ENCODE measurements around the gene MUC13.

MUC13 gene

GRCh38 chr3:124895756-124896155 is 38.8 kb downstream of the MUC13 start:
- no peak for DNase-seq

GRCh38 chr3:124893526-124893925 is 41.0 kb downstream of the MUC13 start:
- no peak for DNase-seq

GRCh38 chr3:124890573-124891190 is 43.9 kb downstream of the MUC13 start:
- DNase-seq: no peak

- DNase-seq: no peak
These were observed 45.8 kb downstream of the MUC13 start for GRCh38 chr3:124888482-124889441.

- DNase-seq: no peak
These were observed 46.6 kb downstream of the MUC13 start for GRCh38 chr3:124887932-124888298.

GRCh38 chr3:124887177-124887931 is 47.2 kb downstream of the MUC13 start, which contains the start of gene ITGB5:
Gene ITGB5, minus strand, starts transcription at chr3:124887365. Its CDS starts 365 bp downstream, at chr3:124887000.
- DNase-seq: no peak

- DNase-seq: no peak
These were observed 48.1 kb downstream of the MUC13 start for GRCh38 chr3:124886168-124887056.

- no peak for DNase-seq
These were observed 48.9 kb downstream of the MUC13 start for GRCh38 chr3:124885466-124886167.

GRCh38 chr3:124884474-124885101 is 50.0 kb downstream of the MUC13 start:
- no peak for DNase-seq

- DNase-seq: no peak
These were observed 50.6 kb downstream of the MUC13 start for GRCh38 chr3:124883766-124884473.

GRCh38 chr3:124882816-124883747 is 51.5 kb downstream of the MUC13 start:
- no peak for DNase-seq

- no peak for DNase-seq
These were observed 52.4 kb downstream of the MUC13 start for GRCh38 chr3:124881976-124882697.

GRCh38 chr3:124879337-124879680 is 55.2 kb downstream of the MUC13 start:
- DNase-seq: no peak

- DNase-seq: peak; percentile 98
These were observed 55.8 kb downstream of the MUC13 start for GRCh38 chr3:124878561-124879336.

GRCh38 chr3:124877674-124878073 is 56.9 kb downstream of the MUC13 start:
- DNase-seq: no peak

- DNase-seq: peak; percentile 40
These were observed 58.1 kb downstream of the MUC13 start for GRCh38 chr3:124876401-124876878.

- no peak for DNase-seq
These were observed 61.3 kb downstream of the MUC13 start for GRCh38 chr3:124873226-124873625.

GRCh38 chr3:124867511-124867910 is 67.0 kb downstream of the MUC13 start:
- no peak for DNase-seq

Measured in MV-4-11 (cell line).